Measurements from ENCODE around the gene KCTD2. TPM values are rescaled to one million over a fixed set of nuclear protein-coding genes. Genes with fewer than 3 reads are reported as not detected.
"Not testable (repeated sequence)": the region's sequence is repeated elsewhere in the genome, so short reads cannot be mapped to it uniquely, and the experiment has no call there.

The KCTD2 gene
- total RNA-seq, 1 donor from 2014 or later = 37.5 TPM

- ATAC-seq = not testable (repeated sequence)
These were observed 1.0 kb upstream of the KCTD2 start for GRCh38 chr17:75045946-75046406.

GRCh38 chr17:75047398-75048098 is 523 bp downstream of the KCTD2 start:
- intact Hi-C loops (cut with DNase I) = no loop called here
- DNase-seq (ENCODE audit: low spot score) (peak; percentile 71), ATAC-seq (no peak)

More at GRCh38 chr17:75045946-75046406, 1.0 kb upstream of the KCTD2 start:
- DNase-seq (ENCODE audit: low spot score); intact Hi-C loops (cut with DNase I): not testable (repeated sequence)

- no peak for DNase-seq (ENCODE audit: low spot score)
- intact Hi-C loops (cut with DNase I) = no loop called here
These were observed 1.3 kb downstream of the KCTD2 start for GRCh38 chr17:75048249-75048878.

GRCh38 chr17:75049057-75049456 is 2.0 kb downstream of the KCTD2 start:
- DNase-seq (ENCODE audit: low spot score) (no peak), ATAC-seq (no peak)
- intact Hi-C loops (cut with DNase I) = no loop called here

More at GRCh38 chr17:75048249-75048878, 1.3 kb downstream of the KCTD2 start:
- no peak for ATAC-seq

GRCh38 chr17:75049706-75050105 is 2.7 kb downstream of the KCTD2 start:
- intact Hi-C loops (cut with DNase I) = no loop called here
- ATAC-seq = no peak
- DNase-seq (ENCODE audit: low spot score) = no peak

- intact Hi-C loops (cut with DNase I) = no loop called here
- no peak for DNase-seq (ENCODE audit: low spot score)
- no peak for ATAC-seq
These were observed 4.9 kb downstream of the KCTD2 start for GRCh38 chr17:75051941-75052340.

- ATAC-seq (peak; percentile 93), DNase-seq (ENCODE audit: low spot score) (no peak)
- intact Hi-C loops (cut with DNase I) = no loop called here
These were observed 12.6 kb downstream of the KCTD2 start for GRCh38 chr17:75059369-75060345.

GRCh38 chr17:75060434-75061054 is 13.5 kb downstream of the KCTD2 start:
- intact Hi-C loops (cut with DNase I) = no loop called here
- ATAC-seq (no peak), DNase-seq (ENCODE audit: low spot score) (no peak)

- intact Hi-C loops (cut with DNase I) = no loop called here
- no peak for DNase-seq (ENCODE audit: low spot score)
- no peak for ATAC-seq
These were observed 14.0 kb downstream of the KCTD2 start for GRCh38 chr17:75061055-75061438.

- intact Hi-C loops (cut with DNase I) = no loop called here
- ATAC-seq = no peak
These were observed 14.6 kb downstream of the KCTD2 start for GRCh38 chr17:75061618-75062017.

GRCh38 chr17:75063201-75063600 is 16.2 kb downstream of the KCTD2 start:
- intact Hi-C loops (cut with DNase I) = no loop called here
- DNase-seq (ENCODE audit: low spot score) = no peak
- no peak for ATAC-seq

More at GRCh38 chr17:75061618-75062017, 14.6 kb downstream of the KCTD2 start:
- DNase-seq (ENCODE audit: low spot score) = no peak

GRCh38 chr17:75063626-75064025 is 16.6 kb downstream of the KCTD2 start:
- intact Hi-C loops (cut with DNase I) = no loop called here
- DNase-seq (ENCODE audit: low spot score) = no peak
- ATAC-seq = no peak

- intact Hi-C loops (cut with DNase I) = no loop called here
- no peak for DNase-seq (ENCODE audit: low spot score)
These were observed 17.0 kb downstream of the KCTD2 start for GRCh38 chr17:75064040-75064439.

GRCh38 chr17:75064460-75064859 is 17.4 kb downstream of the KCTD2 start:
- ATAC-seq = no peak
- intact Hi-C loops (cut with DNase I) = no loop called here
- no peak for DNase-seq (ENCODE audit: low spot score)

More at GRCh38 chr17:75064040-75064439, 17.0 kb downstream of the KCTD2 start:
- ATAC-seq = no peak

- no peak for DNase-seq (ENCODE audit: low spot score)
- intact Hi-C loops (cut with DNase I) = no loop called here
- no peak for ATAC-seq
These were observed 18.0 kb downstream of the KCTD2 start for GRCh38 chr17:75064867-75065561.

- ATAC-seq (no peak), DNase-seq (ENCODE audit: low spot score) (no peak)
- intact Hi-C loops (cut with DNase I) = no loop called here
These were observed 18.6 kb downstream of the KCTD2 start for GRCh38 chr17:75065562-75066151.

GRCh38 chr17:75067856-75068255 is 20.8 kb downstream of the KCTD2 start:
- DNase-seq (ENCODE audit: low spot score) = no peak
- intact Hi-C loops (cut with DNase I) = no loop called here
- ATAC-seq = no peak

- ATAC-seq (no peak), DNase-seq (ENCODE audit: low spot score) (no peak)
- intact Hi-C loops (cut with DNase I) = no loop called here
These were observed 21.7 kb downstream of the KCTD2 start for GRCh38 chr17:75068750-75069149.

Measured in sciatic nerve (tissue), 2 donors.